ENCODE measurements around the gene EPHA6.

Gene EPHA6

GRCh38 chr3:97350971-97351370, 536.6 kb downstream of the EPHA6 start:
- no peaks in the 10 kb centered on the region for H3K9me3 ChIP-seq
- no peaks in the 10 kb centered on the region for H3K36me3 ChIP-seq (replicated peaks)
- in situ Hi-C loops (cut with MboI; ENCODE audit: low sequenced_read_pairs), result no loop called here
- no peak overlapping the region for H3K4me3 ChIP-seq
- H3K27me3 ChIP-seq (ENCODE audit: low read depth), result no peaks in the 10 kb centered on the region
- no peak for DNase-seq (ENCODE audit: low spot score in 2 of 2)
- no peaks in the 10 kb centered on the region for H3K4me1 ChIP-seq

- H3K36me3 ChIP-seq (replicated peaks), result no peaks in the 10 kb centered on the region
- H3K9me3 ChIP-seq, result no peaks in the 10 kb centered on the region
- in situ Hi-C loops (cut with MboI; ENCODE audit: low sequenced_read_pairs), result no loop called here
- H3K27me3 ChIP-seq (ENCODE audit: low read depth), result no peaks in the 10 kb centered on the region
- DNase-seq (ENCODE audit: low spot score in 2 of 2), result no peak
- H3K4me3 ChIP-seq, result no peak overlapping the region
- no peaks in the 10 kb centered on the region for H3K4me1 ChIP-seq
Measured at GRCh38 chr3:97353176-97353575, 538.8 kb downstream of the EPHA6 start.

GRCh38 chr3:97359977-97360376, 545.6 kb downstream of the EPHA6 start:
- Histone ChIP-seq H3K4me3 (no peak overlapping the region), H3K9me3 (no peaks in the 10 kb centered on the region; the same call in 1 of the 2 replicates), H3K36me3 (replicated peaks) (no peaks in the 10 kb centered on the region), H3K4me1 (no peaks in the 10 kb centered on the region), H3K27me3 (ENCODE audit: low read depth) (no peaks in the 10 kb centered on the region)
- no peak for DNase-seq (ENCODE audit: low spot score in 2 of 2)
- in situ Hi-C loops (cut with MboI; ENCODE audit: low sequenced_read_pairs), result no loop called here

GRCh38 chr3:97360804-97361203, 546.4 kb downstream of the EPHA6 start:
- Histone ChIP-seq H3K4me3 (no peak overlapping the region), H3K9me3 (no peaks in the 10 kb centered on the region; the same call in 1 of the 2 replicates), H3K27me3 (ENCODE audit: low read depth) (no peaks in the 10 kb centered on the region), H3K4me1 (no peaks in the 10 kb centered on the region), H3K36me3 (replicated peaks) (no peaks in the 10 kb centered on the region)
- in situ Hi-C loops (cut with MboI; ENCODE audit: low sequenced_read_pairs), result no loop called here
- DNase-seq (ENCODE audit: low spot score in 2 of 2), result no peak

GRCh38 chr3:97384583-97384982, 570.2 kb downstream of the EPHA6 start:
- in situ Hi-C loops (cut with MboI; ENCODE audit: low sequenced_read_pairs), result no loop called here
- Histone ChIP-seq H3K9me3 (peaks cover 4% of the 10 kb centered on the region; the same call in 1 of the 2 replicates), H3K36me3 (replicated peaks) (no peaks in the 10 kb centered on the region), H3K27me3 (ENCODE audit: low read depth) (no peaks in the 10 kb centered on the region), H3K4me3 (no peak overlapping the region), H3K4me1 (no peaks in the 10 kb centered on the region)
- DNase-seq (ENCODE audit: low spot score in 2 of 2), result no peak

- no peaks in the 10 kb centered on the region for H3K36me3 ChIP-seq (replicated peaks)
- H3K4me1 ChIP-seq, result no peaks in the 10 kb centered on the region
- in situ Hi-C loops (cut with MboI; ENCODE audit: low sequenced_read_pairs), result no loop called here
- H3K4me3 ChIP-seq, result no peak overlapping the region
- H3K27me3 ChIP-seq (ENCODE audit: low read depth), result no peaks in the 10 kb centered on the region
- peaks cover 4% of the 10 kb centered on the region; the same call in 1 of the 2 replicates for H3K9me3 ChIP-seq
- no peak for DNase-seq (ENCODE audit: low spot score in 2 of 2)
Measured at GRCh38 chr3:97388774-97389173, 574.4 kb downstream of the EPHA6 start.

GRCh38 chr3:97389936-97390335, 575.5 kb downstream of the EPHA6 start:
- no peak for DNase-seq (ENCODE audit: low spot score in 2 of 2)

GRCh38 chr3:97391167-97391566, 576.8 kb downstream of the EPHA6 start:
- no peaks in the 10 kb centered on the region for H3K27me3 ChIP-seq (ENCODE audit: low read depth)
- no peak overlapping the region for H3K4me3 ChIP-seq
- DNase-seq (ENCODE audit: low spot score in 2 of 2), result no peak
- H3K4me1 ChIP-seq, result no peaks in the 10 kb centered on the region
- in situ Hi-C loops (cut with MboI; ENCODE audit: low sequenced_read_pairs), result no loop called here
- peaks cover 3% of the 10 kb centered on the region; the same call in 1 of the 2 replicates for H3K9me3 ChIP-seq
- no peaks in the 10 kb centered on the region for H3K36me3 ChIP-seq (replicated peaks)

More at GRCh38 chr3:97389936-97390335, 575.5 kb downstream of the EPHA6 start:
- Histone ChIP-seq H3K27me3 (ENCODE audit: low read depth) (no peaks in the 10 kb centered on the region), H3K36me3 (replicated peaks) (no peaks in the 10 kb centered on the region), H3K4me1 (no peaks in the 10 kb centered on the region), H3K9me3 (peaks cover 4% of the 10 kb centered on the region; the same call in 1 of the 2 replicates), H3K4me3 (no peak overlapping the region)
- in situ Hi-C loops (cut with MboI; ENCODE audit: low sequenced_read_pairs), result no loop called here

GRCh38 chr3:97409612-97410011, 595.2 kb downstream of the EPHA6 start:
- Histone ChIP-seq H3K9me3 (no peaks in the 10 kb centered on the region), H3K4me1 (no peaks in the 10 kb centered on the region), H3K27me3 (ENCODE audit: low read depth) (no peaks in the 10 kb centered on the region), H3K4me3 (no peak overlapping the region), H3K36me3 (replicated peaks) (no peaks in the 10 kb centered on the region)
- DNase-seq (ENCODE audit: low spot score in 2 of 2), result no peak
- in situ Hi-C loops (cut with MboI; ENCODE audit: low sequenced_read_pairs), result no loop called here

- Histone ChIP-seq H3K27me3 (ENCODE audit: low read depth) (no peaks in the 10 kb centered on the region), H3K4me3 (no peak overlapping the region), H3K4me1 (no peaks in the 10 kb centered on the region), H3K9me3 (peaks cover 4% of the 10 kb centered on the region; the same call in 1 of the 2 replicates), H3K36me3 (replicated peaks) (no peaks in the 10 kb centered on the region)
- DNase-seq (ENCODE audit: low spot score in 2 of 2), result no peak
- in situ Hi-C loops (cut with MboI; ENCODE audit: low sequenced_read_pairs), result no loop called here
Measured at GRCh38 chr3:97421565-97421964, 607.2 kb downstream of the EPHA6 start.

- Histone ChIP-seq H3K9me3 (peaks cover 4% of the 10 kb centered on the region; the same call in 1 of the 2 replicates), H3K4me1 (no peaks in the 10 kb centered on the region), H3K4me3 (no peak overlapping the region), H3K27me3 (ENCODE audit: low read depth) (no peaks in the 10 kb centered on the region), H3K36me3 (replicated peaks) (no peaks in the 10 kb centered on the region)
- in situ Hi-C loops (cut with MboI; ENCODE audit: low sequenced_read_pairs), result no loop called here
- DNase-seq (ENCODE audit: low spot score in 2 of 2), result no peak
Measured at GRCh38 chr3:97425002-97425401, 610.6 kb downstream of the EPHA6 start.

GRCh38 chr3:97430601-97431000, 616.2 kb downstream of the EPHA6 start:
- in situ Hi-C loops (cut with MboI; ENCODE audit: low sequenced_read_pairs), result no loop called here
- peak in 1 of 2 experiments; percentile 86 for DNase-seq (ENCODE audit: low spot score in 2 of 2)

GRCh38 chr3:97432914-97433313, 618.5 kb downstream of the EPHA6 start:
- no peaks in the 10 kb centered on the region for H3K27me3 ChIP-seq (ENCODE audit: low read depth)
- in situ Hi-C loops (cut with MboI; ENCODE audit: low sequenced_read_pairs), result no loop called here
- no peak overlapping the region for H3K4me3 ChIP-seq
- no peaks in the 10 kb centered on the region for H3K4me1 ChIP-seq
- no peaks in the 10 kb centered on the region for H3K36me3 ChIP-seq (replicated peaks)
- DNase-seq (ENCODE audit: low spot score in 2 of 2), result no peak
- H3K9me3 ChIP-seq, result no peaks in the 10 kb centered on the region

More at GRCh38 chr3:97430601-97431000, 616.2 kb downstream of the EPHA6 start:
- Histone ChIP-seq H3K4me1 (no peaks in the 10 kb centered on the region), H3K27me3 (ENCODE audit: low read depth) (no peaks in the 10 kb centered on the region), H3K9me3 (no peaks in the 10 kb centered on the region), H3K36me3 (replicated peaks) (no peaks in the 10 kb centered on the region), H3K4me3 (no peak overlapping the region)

GRCh38 chr3:97438131-97438530, 623.7 kb downstream of the EPHA6 start:
- in situ Hi-C loops (cut with MboI; ENCODE audit: low sequenced_read_pairs), result no loop called here
- Histone ChIP-seq H3K27me3 (ENCODE audit: low read depth) (no peaks in the 10 kb centered on the region), H3K4me3 (no peak overlapping the region)

GRCh38 chr3:97439373-97439772, 625.0 kb downstream of the EPHA6 start:
- H3K27me3 ChIP-seq (ENCODE audit: low read depth), result no peaks in the 10 kb centered on the region
- in situ Hi-C loops (cut with MboI; ENCODE audit: low sequenced_read_pairs), result no loop called here
- H3K4me3 ChIP-seq, result no peak overlapping the region
- no peak for DNase-seq (ENCODE audit: low spot score in 2 of 2)
- H3K4me1 ChIP-seq, result no peaks in the 10 kb centered on the region
- H3K9me3 ChIP-seq, result no peaks in the 10 kb centered on the region
- no peaks in the 10 kb centered on the region for H3K36me3 ChIP-seq (replicated peaks)

More at GRCh38 chr3:97438131-97438530, 623.7 kb downstream of the EPHA6 start:
- no peak for DNase-seq (ENCODE audit: low spot score in 2 of 2)
- H3K4me1 ChIP-seq, result no peaks in the 10 kb centered on the region
- H3K36me3 ChIP-seq (replicated peaks), result no peaks in the 10 kb centered on the region
- H3K9me3 ChIP-seq, result no peaks in the 10 kb centered on the region
